SJCRH30 (cell line): ENCODE results near the gene OSBPL10. TPM values are rescaled to one million over a fixed set of nuclear protein-coding genes. Genes with fewer than 3 reads are reported as not detected.

Source experiments
- DNase-seq, 2 experiments: peaks; one replicate each; pipeline ENCODE4 v3.0.0-alpha.2; 2015 to 2020
- H3K27ac ChIP-seq: fragments of 250-450 bp; sonication (Bioruptor Pico); 2 replicates; pipeline ENCODE4 v1.5.1; 2020; ENCODE audit warnings: mild to moderate bottlenecking, moderate library complexity
- H3K27me3 ChIP-seq: fragments of 250-450 bp; sonication (Bioruptor Pico); 2 replicates; pipeline ENCODE4 v1.5.1; 2020; ENCODE audit warnings: mild to moderate bottlenecking, moderate library complexity
- H3K36me3 ChIP-seq: fragments of 250-450 bp; sonication (Bioruptor Pico); 2 replicates; pipeline ENCODE4 v1.5.1; 2020; ENCODE audit warnings: mild to moderate bottlenecking, moderate library complexity
- H3K4me1 ChIP-seq: fragments of 250-450 bp; sonication (Bioruptor Pico); 2 replicates; pipeline ENCODE4 v1.5.1; 2020; ENCODE audit warnings: mild to moderate bottlenecking, moderate library complexity
- H3K4me3 ChIP-seq: fragments of 250-450 bp; sonication (Bioruptor Pico); 2 replicates; pipeline ENCODE4 v1.5.1; 2020; ENCODE audit warnings: mild to moderate bottlenecking, moderate library complexity
- H3K9me3 ChIP-seq: fragments of 250-450 bp; sonication (Bioruptor Pico); replicated peaks from 2 replicates; pipeline ENCODE4 v1.5.1; 2020; ENCODE audit warnings: mild to moderate bottlenecking, moderate library complexity
- total RNA-seq: library from RNA; depleted of rRNA; stranded (reverse); fragments of >200 nt; shearing (Covaris generic); gene quantifications from 2 replicates; pipeline ENCODE4 v1.2.3, GENCODE V29; 2014

Gene OSBPL10
- total RNA-seq, 1 experiment from 2014 or later, result 2.0 TPM

- H3K4me3 ChIP-seq, result no peak overlapping the region
- no peak overlapping the region for H3K27ac ChIP-seq
- DNase-seq, result no peak
- H3K36me3 ChIP-seq, result no peaks in the 10 kb centered on the region
- no peaks in the 10 kb centered on the region for H3K9me3 ChIP-seq
- H3K27me3 ChIP-seq, result no peaks in the 10 kb centered on the region
- no peaks in the 10 kb centered on the region for H3K4me1 ChIP-seq
Measured at GRCh38 chr3:31775383-31775782, 205.7 kb downstream of the OSBPL10 start.

DNA sequence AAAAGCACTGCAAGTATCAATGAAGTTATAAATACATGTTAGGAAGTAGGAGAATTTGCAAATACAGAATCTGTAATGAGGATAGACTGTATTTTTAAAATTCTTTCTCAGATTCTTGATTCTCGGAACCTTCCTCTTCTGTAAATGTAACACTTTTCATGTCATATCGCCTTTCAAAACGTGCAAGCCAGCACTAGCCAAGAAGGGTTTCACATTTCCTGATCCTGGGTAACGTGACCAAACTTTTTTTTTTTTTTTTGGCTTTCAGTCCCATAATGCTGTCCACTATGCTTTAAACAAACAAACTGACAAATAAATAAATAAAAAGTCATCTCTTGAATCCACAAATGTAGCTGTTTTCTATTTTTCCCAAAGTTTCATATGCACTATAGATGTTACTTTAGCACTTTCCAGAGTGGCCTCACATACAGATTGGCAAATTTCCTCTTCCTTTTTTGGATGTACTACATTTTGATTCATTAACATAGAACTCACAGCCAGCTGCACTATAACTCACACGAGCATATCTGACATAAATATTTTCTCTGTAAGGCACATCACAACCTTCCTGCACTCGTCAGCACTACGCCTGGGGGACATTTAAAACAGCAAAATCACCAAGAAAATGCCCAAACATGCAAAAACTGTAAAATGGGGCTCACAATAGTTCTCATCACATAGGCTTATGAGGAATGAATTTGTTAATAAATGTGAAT, 208.1 kb downstream of the OSBPL10 start:
- H3K4me3 ChIP-seq, result no peak overlapping the region
- no peak overlapping the region for H3K27ac ChIP-seq
- no peaks in the 10 kb centered on the region for H3K36me3 ChIP-seq
- DNase-seq, result no peak
- H3K4me1 ChIP-seq, result no peaks in the 10 kb centered on the region
- no peaks in the 10 kb centered on the region for H3K27me3 ChIP-seq
- H3K9me3 ChIP-seq, result no peaks in the 10 kb centered on the region

DNA sequence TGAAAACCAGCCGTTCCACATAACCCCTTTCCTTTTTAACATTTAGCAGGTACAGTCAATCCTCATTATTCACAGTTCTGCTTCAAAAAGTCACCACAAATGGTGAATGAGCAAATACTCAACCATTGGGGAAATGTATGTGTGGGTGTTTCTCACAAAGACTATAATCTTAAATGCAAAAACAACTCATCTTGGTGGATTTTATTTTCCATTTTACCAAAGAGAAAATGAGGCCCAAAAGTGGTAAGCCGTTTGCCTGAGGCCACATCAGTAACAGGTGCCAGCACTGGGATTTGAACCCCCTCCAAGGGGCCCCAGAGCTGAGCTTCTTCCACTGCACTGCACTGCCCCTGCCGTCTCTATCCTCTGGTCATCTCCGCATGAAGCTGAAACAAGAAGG, 208.8 kb downstream of the OSBPL10 start:
- DNase-seq, result no peak
- Histone ChIP-seq H3K27me3 (no peaks in the 10 kb centered on the region), H3K4me1 (no peaks in the 10 kb centered on the region)

GRCh38 chr3:31770822-31771326, 210.2 kb downstream of the OSBPL10 start:
- no peaks in the 10 kb centered on the region for H3K4me1 ChIP-seq
- no peaks in the 10 kb centered on the region for H3K27me3 ChIP-seq
- DNase-seq, result no peak
- H3K9me3 ChIP-seq, result no peaks in the 10 kb centered on the region
- no peaks in the 10 kb centered on the region for H3K36me3 ChIP-seq
- H3K4me3 ChIP-seq, result no peak overlapping the region
- no peak overlapping the region for H3K27ac ChIP-seq

More for the DNA sequence above, 208.8 kb downstream of the OSBPL10 start:
- no peaks in the 10 kb centered on the region for H3K36me3 ChIP-seq
- no peak overlapping the region for H3K27ac ChIP-seq
- H3K9me3 ChIP-seq, result no peaks in the 10 kb centered on the region
- no peak overlapping the region for H3K4me3 ChIP-seq

GRCh38 chr3:31768479-31769125, 212.5 kb downstream of the OSBPL10 start:
- no peaks in the 10 kb centered on the region for H3K36me3 ChIP-seq
- H3K27me3 ChIP-seq, result no peaks in the 10 kb centered on the region
- no peaks in the 10 kb centered on the region for H3K4me1 ChIP-seq
- H3K9me3 ChIP-seq, result no peaks in the 10 kb centered on the region
- DNase-seq, result peak; percentile 23 to 66
- H3K4me3 ChIP-seq, result no peak overlapping the region
- H3K27ac ChIP-seq, result no peak overlapping the region

DNA sequence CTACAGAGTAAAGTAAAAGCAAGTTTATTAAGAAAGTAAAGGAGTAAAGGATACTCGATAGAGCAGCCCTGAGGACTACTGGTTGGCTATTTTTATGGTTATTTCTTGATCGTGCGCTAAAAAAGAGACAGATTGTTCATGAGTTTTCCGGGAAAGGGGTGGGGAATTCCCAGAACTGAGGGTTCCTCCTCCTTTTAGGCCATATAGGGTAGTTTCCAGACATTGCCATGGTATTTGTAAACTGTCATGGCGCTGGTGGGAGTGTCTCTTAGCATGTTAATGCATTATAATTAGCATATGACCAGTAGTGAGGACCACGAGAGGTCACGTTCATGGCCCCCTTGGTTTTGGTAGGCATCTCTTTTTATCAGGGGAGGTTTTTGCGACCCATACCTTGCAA, 213.1 kb downstream of the OSBPL10 start:
- Histone ChIP-seq H3K9me3 (no peaks in the 10 kb centered on the region), H3K27me3 (no peaks in the 10 kb centered on the region), H3K27ac (no peak overlapping the region), H3K4me1 (no peaks in the 10 kb centered on the region), H3K36me3 (no peaks in the 10 kb centered on the region), H3K4me3 (no peak overlapping the region)
- no peak for DNase-seq

- Histone ChIP-seq H3K27me3 (no peaks in the 10 kb centered on the region), H3K4me3 (no peak overlapping the region), H3K4me1 (no peaks in the 10 kb centered on the region), H3K9me3 (no peaks in the 10 kb centered on the region), H3K36me3 (no peaks in the 10 kb centered on the region), H3K27ac (no peak overlapping the region)
- DNase-seq, result no peak
Measured at GRCh38 chr3:31766669-31767068, 214.4 kb downstream of the OSBPL10 start.

GRCh38 chr3:31765871-31766270, 215.2 kb downstream of the OSBPL10 start:
- Histone ChIP-seq H3K4me1 (no peaks in the 10 kb centered on the region), H3K4me3 (no peak overlapping the region), H3K36me3 (no peaks in the 10 kb centered on the region), H3K27ac (no peak overlapping the region), H3K9me3 (no peaks in the 10 kb centered on the region), H3K27me3 (no peaks in the 10 kb centered on the region)
- no peak for DNase-seq

GRCh38 chr3:31763731-31764130, 217.3 kb downstream of the OSBPL10 start:
- no peak overlapping the region for H3K4me3 ChIP-seq
- DNase-seq, result no peak
- no peaks in the 10 kb centered on the region for H3K27me3 ChIP-seq
- no peaks in the 10 kb centered on the region for H3K36me3 ChIP-seq
- H3K4me1 ChIP-seq, result no peaks in the 10 kb centered on the region
- no peaks in the 10 kb centered on the region for H3K9me3 ChIP-seq
- no peak overlapping the region for H3K27ac ChIP-seq

DNA sequence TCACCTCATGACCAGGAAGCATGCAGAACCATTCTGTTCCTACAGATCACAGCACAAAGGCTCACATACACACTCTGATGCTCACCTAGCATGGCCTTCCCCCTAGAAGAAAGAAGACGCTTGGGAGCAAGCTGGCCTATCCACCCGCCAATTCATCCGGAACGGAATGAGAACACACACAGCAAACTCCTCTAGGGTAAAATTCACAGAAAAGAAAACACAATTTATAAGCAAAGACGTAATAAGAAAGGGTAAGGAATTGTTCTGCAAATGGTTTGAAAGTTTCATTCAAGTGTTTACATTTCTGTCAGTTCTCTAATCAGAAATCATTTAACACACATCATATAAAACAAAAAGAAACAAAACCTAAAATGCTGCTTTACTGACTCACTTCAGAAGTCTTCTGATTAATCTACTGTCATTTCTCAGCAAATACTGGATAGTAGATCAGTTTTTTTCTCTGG, 218.1 kb downstream of the OSBPL10 start:
- DNase-seq, result no peak
- H3K4me1 ChIP-seq, result no peaks in the 10 kb centered on the region
- no peaks in the 10 kb centered on the region for H3K9me3 ChIP-seq
- no peak overlapping the region for H3K4me3 ChIP-seq
- no peaks in the 10 kb centered on the region for H3K36me3 ChIP-seq
- no peak overlapping the region for H3K27ac ChIP-seq
- no peaks in the 10 kb centered on the region for H3K27me3 ChIP-seq

- no peaks in the 10 kb centered on the region for H3K36me3 ChIP-seq
- no peak overlapping the region for H3K27ac ChIP-seq
- no peaks in the 10 kb centered on the region for H3K27me3 ChIP-seq
- H3K9me3 ChIP-seq, result no peaks in the 10 kb centered on the region
- no peak overlapping the region for H3K4me3 ChIP-seq
- no peaks in the 10 kb centered on the region for H3K4me1 ChIP-seq
- DNase-seq, result no peak
Measured at GRCh38 chr3:31762097-31762764, 218.8 kb downstream of the OSBPL10 start.

GRCh38 chr3:31760654-31761053, 220.4 kb downstream of the OSBPL10 start:
- H3K4me3 ChIP-seq, result no peak overlapping the region
- H3K27ac ChIP-seq, result no peak overlapping the region
- no peaks in the 10 kb centered on the region for H3K27me3 ChIP-seq
- H3K36me3 ChIP-seq, result no peaks in the 10 kb centered on the region
- DNase-seq, result no peak
- H3K9me3 ChIP-seq, result no peaks in the 10 kb centered on the region
- H3K4me1 ChIP-seq, result no peaks in the 10 kb centered on the region

DNA sequence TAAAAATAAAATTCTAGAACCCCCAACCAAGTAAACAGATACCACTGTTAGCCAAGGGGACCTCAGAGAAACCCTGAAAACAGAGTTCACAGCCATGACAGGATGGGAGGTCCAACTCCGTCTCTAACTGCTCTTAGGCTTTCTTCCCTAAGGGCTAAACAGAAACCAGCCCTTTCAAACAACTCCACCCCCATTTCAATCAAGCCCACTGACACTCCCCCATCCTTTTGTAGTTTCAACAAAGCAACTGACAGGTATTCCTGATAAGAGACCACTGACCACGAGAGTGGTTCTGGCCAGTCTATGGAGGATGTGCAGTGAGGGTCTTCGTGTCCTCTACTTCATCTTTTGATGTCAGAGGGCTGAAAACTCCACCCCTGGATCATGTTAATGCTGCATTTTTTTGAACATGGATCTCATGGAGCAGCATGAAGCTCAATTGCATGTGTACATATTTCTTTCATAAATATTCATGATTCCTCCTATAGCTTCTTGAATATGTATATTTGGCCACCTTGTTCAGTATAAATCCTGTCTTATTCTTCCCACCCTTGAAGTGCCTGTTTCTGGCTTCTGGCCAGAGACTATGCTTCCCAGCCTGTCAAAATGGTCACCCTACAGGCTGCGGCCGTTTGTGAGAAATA, 222.6 kb downstream of the OSBPL10 start:
- Histone ChIP-seq H3K4me3 (no peak overlapping the region), H3K9me3 (no peaks in the 10 kb centered on the region), H3K27ac (no peak overlapping the region), H3K27me3 (no peaks in the 10 kb centered on the region), H3K4me1 (no peaks in the 10 kb centered on the region), H3K36me3 (no peaks in the 10 kb centered on the region)
- no peak for DNase-seq

- Histone ChIP-seq H3K36me3 (no peaks in the 10 kb centered on the region), H3K4me1 (no peaks in the 10 kb centered on the region), H3K4me3 (no peak overlapping the region), H3K9me3 (no peaks in the 10 kb centered on the region), H3K27ac (no peak overlapping the region), H3K27me3 (no peaks in the 10 kb centered on the region)
- DNase-seq, result no peak
Measured at GRCh38 chr3:31755926-31756658, 225.0 kb downstream of the OSBPL10 start.
